Bone marrow (tissue), 2 donors: ENCODE measurements around the gene ZNF674.
"Not testable (repeated sequence)": the region's sequence is repeated elsewhere in the genome, so short reads cannot be mapped to it uniquely, and the experiment has no call there.

Source experiments
- DNase-seq, 2 donors: peaks; one replicate each; lab custom pipeline; 2025; lab: John Stamatoyannopoulos, UW

ZNF674 gene

DNA sequence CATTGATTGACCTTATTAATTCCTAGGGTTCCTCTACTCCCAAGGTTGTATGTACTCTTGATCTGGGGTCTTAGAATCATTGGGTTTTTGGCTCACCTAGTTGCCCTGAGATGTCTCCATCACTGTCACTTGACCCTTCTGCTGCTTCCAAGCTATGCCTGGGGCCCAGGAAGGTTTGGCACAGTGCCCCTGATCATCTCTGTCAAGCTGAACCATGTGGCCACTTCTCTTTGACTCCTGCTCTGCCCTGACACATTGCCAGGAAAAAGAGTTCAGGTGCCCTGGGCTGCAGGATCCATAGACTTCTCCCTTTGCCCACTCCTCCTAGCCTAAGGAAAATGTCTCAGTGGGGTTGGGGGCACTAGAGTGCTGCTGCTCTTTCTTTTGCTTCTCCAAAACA lies 24.4 kb upstream of the ZNF674 start:
- DNase-seq: no peak

- DNase-seq: no peak
Measured at GRCh38 chrX:46567388-46567787, 22.2 kb upstream of the ZNF674 start.

- peak in 1 of 2 donors; percentile 43 for DNase-seq
Measured at GRCh38 chrX:46561824-46562657, 16.8 kb upstream of the ZNF674 start.

- no peak for DNase-seq
Measured at GRCh38 chrX:46559062-46559461, 13.8 kb upstream of the ZNF674 start.

- DNase-seq: peak in 1 of 2 donors; percentile 17
Measured at GRCh38 chrX:46554942-46555341, 9.7 kb upstream of the ZNF674 start.

GRCh38 chrX:46553935-46554334 lies 8.7 kb upstream of the ZNF674 start:
- no peak for DNase-seq

DNA sequence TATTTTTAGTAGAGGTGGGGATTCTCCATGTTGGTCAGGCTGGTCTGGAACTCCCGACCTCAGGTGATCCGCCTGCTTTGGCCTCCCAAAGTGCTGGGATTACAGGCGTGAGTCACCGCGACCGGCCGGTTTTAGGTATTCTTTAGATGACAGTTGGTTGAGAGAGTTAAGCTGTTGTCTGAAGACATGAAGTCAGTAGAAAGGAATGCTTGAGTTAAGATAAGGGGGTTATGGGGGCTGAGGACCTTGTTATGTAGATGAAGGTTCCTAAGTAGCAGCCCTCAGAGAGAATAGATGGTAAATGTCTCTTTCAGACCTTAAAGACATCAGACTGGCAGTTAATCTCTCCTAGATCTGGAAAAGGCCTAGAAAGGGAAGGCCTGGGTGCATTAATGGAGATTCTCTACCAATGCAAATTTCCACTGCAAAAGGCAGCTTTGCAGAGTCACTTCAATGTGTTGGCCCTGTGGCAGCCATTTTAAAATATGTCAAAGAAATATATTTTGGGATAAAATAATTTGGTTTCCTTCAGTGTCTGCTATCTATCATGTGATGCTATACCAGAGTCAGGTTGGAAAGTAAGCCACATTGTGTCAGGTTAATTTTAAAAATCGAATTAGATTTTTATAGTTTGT lies 6.4 kb upstream of the ZNF674 start:
- DNase-seq: no peak

GRCh38 chrX:46549914-46550313 lies 4.7 kb upstream of the ZNF674 start:
- DNase-seq: no peak

GRCh38 chrX:46547857-46548256 lies 2.6 kb upstream of the ZNF674 start:
- no peak for DNase-seq

DNA sequence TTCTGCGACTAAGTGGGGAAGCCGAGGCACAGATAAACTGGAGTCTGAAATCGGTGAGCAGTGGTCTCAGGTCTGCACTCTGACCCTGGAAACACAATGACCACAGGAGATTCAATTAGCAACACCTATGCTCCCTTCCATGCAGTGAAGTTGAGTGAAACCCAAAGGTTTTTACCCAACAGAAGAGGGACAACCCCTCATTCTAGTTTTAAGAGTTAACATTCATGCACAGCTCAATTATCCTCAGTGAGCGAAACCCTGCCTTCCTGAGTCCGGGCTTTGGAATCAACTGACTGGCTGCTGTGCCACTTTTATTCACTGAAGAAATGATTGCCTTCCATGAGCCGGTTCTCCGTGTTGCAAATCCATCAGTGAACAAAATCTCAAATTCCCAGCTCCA lies 694 bp downstream of the ZNF674 start:
- not testable (repeated sequence) for DNase-seq

- DNase-seq: no peak
Measured at GRCh38 chrX:46543441-46543840, 1.8 kb downstream of the ZNF674 start.

DNA sequence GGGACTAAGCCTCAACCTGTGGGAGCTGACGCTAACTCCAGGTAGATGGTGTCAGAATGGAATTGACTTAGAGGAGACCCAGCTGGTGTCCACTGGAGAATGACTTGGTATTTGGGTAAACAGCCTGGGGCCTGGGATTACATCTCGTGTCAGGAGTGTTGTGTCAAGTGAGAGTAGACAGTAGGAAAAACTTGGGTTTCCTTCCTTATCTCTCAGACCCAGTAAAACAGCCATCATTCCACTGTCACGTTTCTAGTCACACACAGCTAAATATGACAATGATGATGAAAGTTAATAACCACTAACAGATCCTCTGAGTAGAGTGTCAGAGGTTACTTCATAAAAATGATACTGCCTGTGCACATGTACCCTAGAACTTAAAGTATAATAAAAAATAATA lies 13.8 kb downstream of the ZNF674 start:
- no peak for DNase-seq

DNA sequence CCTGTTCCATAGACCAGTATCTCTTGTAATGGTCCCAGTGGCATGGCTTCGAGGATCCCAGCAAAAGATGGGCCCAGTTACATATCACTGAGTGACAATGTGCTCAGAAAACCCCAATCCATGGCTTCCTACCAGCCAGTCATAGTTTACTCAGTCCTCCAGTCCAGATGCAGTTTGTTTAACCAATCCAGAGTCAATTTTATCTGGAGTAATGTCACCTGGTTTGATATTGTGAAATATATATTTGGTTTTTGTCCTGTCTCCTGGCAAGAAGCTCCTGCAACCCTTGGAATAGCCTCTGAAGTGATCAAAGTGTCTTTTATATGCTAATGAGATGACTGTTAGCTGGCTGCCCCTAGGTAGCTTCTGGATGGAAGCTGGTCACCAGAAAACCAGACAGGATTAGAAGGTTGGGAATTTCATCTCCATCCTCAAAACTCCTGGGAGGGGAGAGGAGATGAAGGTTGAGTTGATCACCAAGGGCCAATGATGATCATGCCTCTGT lies 14.8 kb downstream of the ZNF674 start:
- DNase-seq: not testable (repeated sequence)

DNA sequence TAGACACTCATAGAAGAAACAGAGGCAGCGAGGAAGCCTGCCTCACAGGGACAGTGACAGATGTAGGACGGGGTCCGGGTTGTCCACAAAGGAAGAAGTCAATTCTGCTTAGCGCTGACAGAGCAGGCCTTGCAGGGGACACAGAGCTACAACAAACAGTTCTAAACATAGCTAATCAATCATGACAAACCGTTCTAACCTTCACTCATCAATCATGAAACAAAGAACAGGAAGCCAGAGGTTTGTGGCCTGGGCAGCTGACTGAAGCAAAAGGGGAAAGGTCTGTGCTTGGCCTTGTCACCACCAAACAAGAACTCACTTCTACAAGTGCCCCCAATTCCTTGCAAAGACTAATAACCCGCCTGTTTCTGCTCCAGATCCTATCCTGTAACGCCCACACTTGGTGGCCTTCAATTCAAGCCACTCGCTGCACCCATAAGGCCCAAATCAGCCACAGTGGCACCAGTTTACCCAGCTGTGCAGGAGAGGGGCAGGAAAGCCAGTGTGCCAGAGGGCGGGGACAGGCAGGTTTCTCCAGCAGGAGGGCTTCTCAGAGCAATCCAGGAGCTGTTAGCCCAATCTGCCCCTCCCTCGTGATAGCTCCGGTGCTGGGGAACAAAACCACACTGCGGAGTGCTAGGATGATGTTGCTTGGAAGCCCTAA lies 15.3 kb downstream of the ZNF674 start:
- DNase-seq: not testable (repeated sequence)

- DNase-seq: not testable (repeated sequence)
Measured at GRCh38 chrX:46528640-46529039, 16.6 kb downstream of the ZNF674 start.

DNA sequence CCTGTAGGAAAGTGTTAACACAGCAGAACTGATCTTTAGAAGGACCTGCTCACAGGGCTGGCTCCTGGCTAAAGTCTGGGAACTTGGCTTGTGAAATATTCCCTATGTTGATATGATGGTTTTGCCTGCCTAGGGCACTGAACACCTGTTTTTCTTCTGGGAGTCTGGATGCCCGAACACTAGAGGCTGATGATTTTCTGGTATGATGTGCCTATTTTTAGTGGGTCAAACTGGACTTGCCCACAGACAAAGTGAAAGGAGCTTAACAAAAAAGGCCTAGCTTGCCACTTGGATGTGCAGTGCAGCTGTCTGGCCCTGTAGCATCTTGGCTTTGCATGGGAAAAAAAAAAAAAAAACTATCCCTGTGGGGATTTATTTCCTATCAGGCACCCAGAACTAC lies 39.1 kb downstream of the ZNF674 start:
- DNase-seq: no peak

GRCh38 chrX:46502848-46503247 lies 42.4 kb downstream of the ZNF674 start:
- no peak for DNase-seq

- DNase-seq: no peak
Measured at GRCh38 chrX:46500054-46500453, 45.2 kb downstream of the ZNF674 start.

- DNase-seq: no peak
Measured at GRCh38 chrX:46488712-46489111, 56.5 kb downstream of the ZNF674 start.

DNA sequence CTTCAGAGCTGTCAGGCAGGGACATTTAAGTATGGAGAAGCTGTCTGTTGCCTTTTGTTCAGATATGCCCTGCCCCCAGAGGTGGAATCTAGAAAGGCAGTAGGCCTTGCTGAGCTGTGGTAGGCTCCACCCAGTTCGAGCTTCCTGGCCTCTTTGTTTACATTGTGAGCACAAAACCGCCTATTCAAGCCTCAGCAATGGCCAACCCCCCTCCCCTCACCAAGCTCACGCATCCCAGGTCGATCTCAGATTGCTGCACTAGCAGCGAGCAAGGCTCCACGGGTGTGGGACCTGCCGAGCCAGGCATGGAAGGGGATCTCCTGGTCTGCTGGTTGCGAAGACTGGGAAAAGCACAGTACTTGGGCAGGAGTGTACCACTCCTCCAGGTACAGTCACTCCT lies 59.3 kb downstream of the ZNF674 start:
- no peak for DNase-seq

DNA sequence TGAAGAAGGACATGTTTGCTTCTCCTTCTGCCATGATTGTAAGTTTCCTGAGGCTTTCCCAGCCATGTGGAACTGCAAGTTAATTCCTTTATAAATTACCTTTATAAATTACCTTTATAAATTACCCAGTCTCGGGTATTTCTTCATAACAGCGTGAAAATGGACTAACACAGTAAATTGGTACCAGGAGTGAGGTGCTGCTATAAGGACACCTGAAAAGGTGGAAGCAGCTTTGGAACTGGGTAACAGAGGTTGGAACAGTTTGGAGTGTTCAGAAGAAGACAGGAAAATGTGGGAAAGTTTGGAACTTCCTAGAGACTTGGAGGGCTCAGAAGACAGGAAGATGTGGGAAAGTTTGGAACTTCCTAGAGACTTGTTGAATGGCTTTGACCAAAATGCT lies 66.6 kb downstream of the ZNF674 start:
- not testable (repeated sequence) for DNase-seq

DNA sequence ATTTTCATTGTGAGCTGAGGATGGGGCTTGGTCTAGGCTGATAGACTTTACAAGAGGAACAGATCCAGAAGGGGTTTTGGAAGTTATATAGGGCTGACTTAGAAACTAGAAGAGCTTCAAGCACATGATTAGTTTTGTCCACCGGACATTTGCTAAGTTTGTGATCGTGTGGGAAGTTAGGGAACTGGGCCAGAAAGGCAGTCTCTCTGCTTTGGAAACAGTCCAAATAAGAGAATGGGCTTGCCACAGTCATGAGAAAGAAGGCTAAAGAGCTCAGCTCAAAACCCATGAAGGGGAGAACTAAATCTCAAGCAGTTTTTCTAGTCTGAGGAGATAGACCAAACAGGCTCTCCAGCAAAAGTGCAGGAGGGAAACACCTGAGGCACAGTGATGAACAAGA lies 67.8 kb downstream of the ZNF674 start:
- no peak for DNase-seq

GRCh38 chrX:46465203-46465602 lies 80.0 kb downstream of the ZNF674 start:
- no peak for DNase-seq
